ENCODE data around the gene B9D1. TPM values are rescaled to one million over a fixed set of nuclear protein-coding genes. Genes with fewer than 3 reads are reported as not detected.

B9D1 gene
- total RNA-seq, 2 donors from 2014 or later = 18.7 to 24.6 TPM

DNA sequence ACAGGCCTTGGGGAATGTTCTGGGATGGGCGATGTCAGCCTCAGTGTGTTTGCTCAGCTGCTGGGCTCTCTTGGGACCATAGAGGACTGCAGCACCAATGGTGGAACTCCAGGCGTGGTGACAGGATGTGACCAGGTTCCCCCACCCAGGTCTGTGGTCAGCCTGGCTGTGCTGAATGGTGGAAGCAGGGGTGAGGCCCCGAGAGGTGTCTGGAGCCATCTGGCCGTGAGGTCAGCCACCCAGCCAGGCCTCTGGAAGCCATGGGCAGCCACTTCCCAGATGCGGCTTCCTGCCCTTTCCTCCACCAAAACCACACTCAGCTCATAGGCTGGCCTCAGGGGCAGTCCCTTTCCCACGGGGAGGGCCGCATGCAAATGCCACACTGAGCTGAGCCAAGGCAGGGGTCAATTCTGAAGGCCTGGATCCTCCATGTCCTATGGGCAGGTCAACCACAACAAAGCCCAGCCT lies 8.0 kb upstream of the B9D1 start:
- no peak overlapping the region for H3K4me3 ChIP-seq
- peak overlapping the region; percentile 9 to 41 for H3K27ac ChIP-seq
- H3K27me3 ChIP-seq = no peaks in the 10 kb centered on the region
- peaks cover 0 to 22% of the 10 kb centered on the region in 2 donors for H3K4me1 ChIP-seq
- H3K36me3 ChIP-seq = no peaks in the 10 kb centered on the region
- H3K9me3 ChIP-seq = no peaks in the 10 kb centered on the region
- no peak for DNase-seq (ENCODE audit: low spot score)
- TF ChIP-seq, protein P1, sequence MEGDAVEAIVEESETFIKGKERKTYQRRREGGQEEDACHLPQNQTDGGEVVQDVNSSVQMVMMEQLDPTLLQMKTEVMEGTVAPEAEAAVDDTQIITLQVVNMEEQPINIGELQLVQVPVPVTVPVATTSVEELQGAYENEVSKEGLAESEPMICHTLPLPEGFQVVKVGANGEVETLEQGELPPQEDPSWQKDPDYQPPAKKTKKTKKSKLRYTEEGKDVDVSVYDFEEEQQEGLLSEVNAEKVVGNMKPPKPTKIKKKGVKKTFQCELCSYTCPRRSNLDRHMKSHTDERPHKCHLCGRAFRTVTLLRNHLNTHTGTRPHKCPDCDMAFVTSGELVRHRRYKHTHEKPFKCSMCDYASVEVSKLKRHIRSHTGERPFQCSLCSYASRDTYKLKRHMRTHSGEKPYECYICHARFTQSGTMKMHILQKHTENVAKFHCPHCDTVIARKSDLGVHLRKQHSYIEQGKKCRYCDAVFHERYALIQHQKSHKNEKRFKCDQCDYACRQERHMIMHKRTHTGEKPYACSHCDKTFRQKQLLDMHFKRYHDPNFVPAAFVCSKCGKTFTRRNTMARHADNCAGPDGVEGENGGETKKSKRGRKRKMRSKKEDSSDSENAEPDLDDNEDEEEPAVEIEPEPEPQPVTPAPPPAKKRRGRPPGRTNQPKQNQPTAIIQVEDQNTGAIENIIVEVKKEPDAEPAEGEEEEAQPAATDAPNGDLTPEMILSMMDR (IDR thresholded peaks at IDR 0.05) = no peak

DNA sequence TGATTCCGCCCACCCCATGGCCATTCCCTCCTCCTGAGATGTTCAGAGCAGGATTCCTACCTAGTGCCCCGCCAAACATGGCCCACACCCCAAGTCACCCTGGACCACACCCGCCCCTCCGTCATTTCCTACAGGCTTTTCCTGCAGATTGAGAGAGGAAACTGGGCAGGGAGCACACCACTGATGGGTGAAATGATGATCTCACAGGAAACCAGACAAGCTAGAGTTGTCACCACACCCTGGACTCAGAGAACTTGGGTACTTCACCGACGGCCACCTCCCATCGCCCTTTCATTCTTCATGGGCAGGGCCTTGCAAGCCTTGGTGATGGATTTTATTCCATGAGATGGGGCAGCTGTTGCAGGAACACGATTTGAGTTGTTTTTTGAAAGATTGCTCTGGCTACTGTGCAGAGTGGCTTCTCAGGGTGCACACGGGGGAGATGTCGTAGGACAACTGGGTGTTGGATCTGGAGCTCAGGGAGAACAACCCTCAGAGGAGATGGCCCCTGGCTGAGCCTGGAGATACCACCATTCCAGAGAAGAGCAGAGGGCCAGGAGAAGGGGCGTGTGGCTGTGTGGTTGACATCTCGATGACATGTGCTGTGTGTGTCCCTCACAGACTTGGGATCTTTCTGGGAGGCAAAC lies 7.4 kb upstream of the B9D1 start:
- Histone ChIP-seq H3K27ac (peak overlapping the region in 1 of 2 donors; percentile 41), H3K4me1 (peaks cover 0 to 22% of the 10 kb centered on the region in 2 donors), H3K36me3 (no peaks in the 10 kb centered on the region), H3K27me3 (no peaks in the 10 kb centered on the region), H3K4me3 (no peak overlapping the region), H3K9me3 (no peaks in the 10 kb centered on the region)
- TF ChIP-seq, protein P1 (IDR thresholded peaks at IDR 0.05) = no peak
- no peak for DNase-seq (ENCODE audit: low spot score)

GRCh38 chr17:19369107-19369778 lies 6.7 kb upstream of the B9D1 start:
- no peak overlapping the region for H3K4me3 ChIP-seq
- no peaks in the 10 kb centered on the region for H3K9me3 ChIP-seq
- H3K27me3 ChIP-seq = no peaks in the 10 kb centered on the region
- TF ChIP-seq, protein P1 (IDR thresholded peaks at IDR 0.05) = no peak
- peaks cover 0 to 22% of the 10 kb centered on the region in 2 donors for H3K4me1 ChIP-seq
- no peak for DNase-seq (ENCODE audit: low spot score)
- H3K36me3 ChIP-seq = no peaks in the 10 kb centered on the region
- H3K27ac ChIP-seq = no peak overlapping the region

DNA sequence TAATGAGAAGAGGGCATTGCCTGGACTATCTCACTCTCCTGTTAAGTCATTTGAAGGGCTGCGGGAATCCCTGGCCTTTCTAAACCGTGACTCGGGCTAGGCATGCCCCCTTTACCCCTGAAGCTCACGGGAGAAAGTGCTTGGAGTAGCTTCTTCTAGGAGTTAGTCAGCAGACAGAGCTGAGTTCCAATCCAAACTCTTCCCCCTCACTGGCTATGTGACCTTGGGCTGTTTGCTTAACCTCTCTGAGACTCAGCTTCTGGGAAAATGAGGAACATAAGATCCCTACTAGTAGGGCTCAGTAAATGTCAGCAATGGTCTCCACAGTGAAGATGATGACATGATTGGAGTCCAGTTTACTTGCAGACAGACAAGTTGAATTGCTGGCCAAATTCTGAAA lies 5.7 kb upstream of the B9D1 start:
- Histone ChIP-seq H3K4me1 (peaks cover 0 to 25% of the 10 kb centered on the region in 2 donors), H3K9me3 (no peaks in the 10 kb centered on the region), H3K36me3 (no peaks in the 10 kb centered on the region), H3K4me3 (no peak overlapping the region), H3K27ac (no peak overlapping the region), H3K27me3 (no peaks in the 10 kb centered on the region)
- TF ChIP-seq, protein P1 (IDR thresholded peaks at IDR 0.05) = no peak
- no peak for DNase-seq (ENCODE audit: low spot score)

GRCh38 chr17:19366637-19366972 lies 4.1 kb upstream of the B9D1 start:
- no peak for DNase-seq (ENCODE audit: low spot score)
- no peaks in the 10 kb centered on the region for H3K36me3 ChIP-seq
- H3K27ac ChIP-seq = no peak overlapping the region
- TF ChIP-seq, protein P1 (IDR thresholded peaks at IDR 0.05) = no peak
- no peaks in the 10 kb centered on the region for H3K27me3 ChIP-seq
- H3K4me1 ChIP-seq = peaks cover 0 to 32% of the 10 kb centered on the region in 2 donors
- no peak overlapping the region for H3K4me3 ChIP-seq
- no peaks in the 10 kb centered on the region for H3K9me3 ChIP-seq
